GM23338 (cell line): ENCODE results near the gene MED12L.

Experiments used
- CTCF ChIP-seq, 2 experiments: fragments of 200-600 bp in 1 of 2; sonication (generic) in 1 of 2; conservative IDR thresholded peaks; 2 replicates each; pipeline versions ENCODE4 v1.5.1 to v1.6.1; 2016 to 2017; ENCODE audit warnings: antibody characterized with exemption in 2 of 2, low read depth in 2 of 2, mild to moderate bottlenecking in 2 of 2, moderate library complexity in 1 of 2
- EZH2 ChIP-seq: fragments of 200-600 bp; sonication (generic); IDR thresholded peaks from one replicate; pipeline ENCODE4 v1.8.0; 2017; ENCODE audit warnings: antibody characterized with exemption, mild to moderate bottlenecking, low read depth; ENCODE audit not compliant: unreplicated experiment
- EZH2phosphoT487 ChIP-seq: fragments of 200-600 bp; sonication (generic); IDR thresholded peaks from one replicate; pipeline ENCODE4 v1.8.1; 2018; ENCODE audit warnings: antibody characterized with exemption; ENCODE audit not compliant: unreplicated experiment
- JUNB ChIP-seq: IDR thresholded peaks from one replicate; pipeline ENCODE4 v1.6.1; 2016; ENCODE audit warnings: antibody characterized with exemption; ENCODE audit not compliant: unreplicated experiment
- POLR2AphosphoS5 ChIP-seq: IDR thresholded peaks from 2 replicates; pipeline ENCODE4 v1.6.1; 2016; ENCODE audit warnings: antibody characterized with exemption, low read depth

DNA sequence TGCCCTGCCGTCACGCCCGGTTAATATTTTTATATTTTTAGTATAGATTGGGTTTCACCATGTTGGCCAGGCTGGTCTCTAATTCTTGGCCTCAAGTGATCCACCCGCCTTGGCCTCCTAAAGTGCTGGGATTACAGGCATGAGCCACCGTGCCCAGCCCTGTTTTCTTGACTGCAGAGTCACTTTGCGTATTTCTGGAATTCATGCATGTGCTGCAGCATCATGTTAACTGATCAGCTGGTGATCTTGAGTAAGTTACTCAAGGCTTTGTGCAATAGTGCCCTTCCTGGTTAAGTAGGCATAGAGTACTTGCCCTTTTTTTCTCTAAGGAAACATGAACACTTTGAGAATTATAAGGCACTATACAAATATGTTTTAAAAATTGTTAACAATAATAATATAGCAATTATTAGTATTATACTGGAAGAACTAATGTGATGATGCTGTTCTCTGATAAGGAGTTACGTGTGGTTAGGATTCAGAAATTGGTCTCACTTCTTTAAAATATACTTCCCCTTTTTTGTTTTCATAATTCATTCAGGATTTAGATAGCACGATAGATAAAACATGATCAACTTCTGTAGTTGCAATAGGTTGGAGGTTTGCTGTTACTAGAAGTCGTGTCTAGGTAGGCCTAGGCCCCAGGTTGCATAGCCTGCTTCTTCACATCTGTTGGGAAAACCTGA, 83.9 kb downstream of the MED12L start:
- TF ChIP-seq EZH2 = no peak
- TF ChIP-seq EZH2phosphoT487 = no peak
- TF ChIP-seq CTCF (conservative IDR thresholded peaks at IDR 0.05; ENCODE audit: low read depth in 2 of 2) = no peak
- no peak for TF ChIP-seq POLR2AphosphoS5
- no peak for TF ChIP-seq JUNB
